NCI-H2196 (cell line): ENCODE measurements around the gene DISC1.

Experiments used
- DNase-seq: peaks from one replicate; lab custom pipeline; 2025; ENCODE audit not compliant: unreplicated experiment; lab: John Stamatoyannopoulos, UW

DISC1 gene

DNA sequence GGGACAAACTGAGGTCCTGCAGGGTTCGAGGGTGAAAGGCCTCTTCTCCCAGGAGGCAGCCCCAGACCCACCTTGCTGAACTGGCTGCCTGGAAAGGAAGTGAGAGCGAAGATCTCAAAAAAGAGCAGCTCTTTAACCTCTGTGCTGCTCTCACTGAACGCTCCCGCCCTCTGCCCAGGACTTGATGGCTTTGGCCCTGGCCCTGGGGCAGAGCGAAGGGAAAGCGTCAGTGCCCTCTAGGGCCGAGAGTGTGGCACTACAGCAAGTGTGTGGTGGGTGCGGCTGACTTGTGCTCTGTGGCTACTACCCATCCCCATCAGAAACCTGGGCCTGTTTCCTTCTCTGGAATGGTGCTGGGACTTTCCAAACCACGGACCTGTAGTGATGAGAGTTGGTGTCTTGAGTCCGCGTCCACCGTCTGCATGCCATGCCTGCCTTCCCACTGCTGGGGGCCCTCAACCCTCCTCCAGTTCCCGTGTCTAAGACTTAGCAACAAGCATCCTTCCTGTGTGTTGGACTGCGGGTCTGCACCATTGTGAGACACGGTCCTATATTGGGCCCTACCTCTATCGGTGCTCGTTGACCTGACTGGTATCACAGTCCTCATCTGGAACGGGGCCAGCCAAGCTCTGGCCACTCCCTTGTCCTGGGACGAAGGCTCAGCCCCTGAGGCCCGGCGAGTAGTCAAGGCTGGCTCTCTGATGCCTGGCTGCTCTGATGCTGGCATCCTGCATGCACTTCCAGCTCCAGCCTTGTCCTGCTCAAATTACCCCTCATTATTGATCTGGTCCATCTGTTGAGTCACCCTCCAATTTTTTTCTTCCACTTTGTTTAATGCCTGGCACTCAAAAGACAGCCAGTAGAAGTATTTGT, 180.3 kb downstream of the DISC1 start:
- peak; percentile 77 for DNase-seq

DNA sequence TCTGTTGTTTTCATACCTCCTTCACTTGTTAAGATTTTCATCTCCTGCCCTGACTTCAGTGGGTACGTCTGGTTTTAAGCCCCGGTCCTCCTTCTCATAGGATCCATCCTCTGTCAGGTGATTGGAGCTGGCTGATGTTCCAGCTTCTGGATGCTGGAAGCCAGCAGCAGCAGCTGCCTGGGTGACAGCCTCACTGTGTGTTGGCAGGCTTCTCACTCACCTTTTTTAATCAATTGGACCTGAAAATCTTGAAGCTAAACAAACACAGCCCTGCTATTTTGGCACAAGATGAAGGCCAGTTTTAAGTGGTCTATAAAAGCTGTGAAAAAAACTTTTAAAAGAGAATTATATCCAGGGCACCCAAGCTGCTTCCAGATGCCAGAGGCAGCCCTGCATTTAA, 181.0 kb downstream of the DISC1 start:
- DNase-seq: peak; percentile 64

DNA sequence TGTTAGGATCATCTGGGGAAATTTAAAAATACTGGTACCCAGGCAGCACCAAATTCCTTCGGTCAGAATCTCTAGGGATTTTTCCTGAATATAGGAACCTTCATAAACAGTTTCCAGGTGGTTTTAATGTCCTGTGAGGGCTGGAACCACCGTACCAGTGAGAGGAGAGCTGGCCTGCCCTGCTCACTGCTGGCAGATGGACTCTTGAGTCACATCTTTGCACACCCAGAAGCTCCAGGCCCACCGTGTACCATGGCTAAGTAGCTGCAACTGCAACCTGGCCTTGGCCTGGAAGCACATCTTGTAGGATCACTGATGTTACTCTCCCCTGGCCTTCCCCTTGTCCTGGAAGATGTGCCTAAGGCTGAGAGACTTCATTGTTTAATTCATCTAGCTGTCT, 181.5 kb downstream of the DISC1 start:
- DNase-seq: no peak

DNA sequence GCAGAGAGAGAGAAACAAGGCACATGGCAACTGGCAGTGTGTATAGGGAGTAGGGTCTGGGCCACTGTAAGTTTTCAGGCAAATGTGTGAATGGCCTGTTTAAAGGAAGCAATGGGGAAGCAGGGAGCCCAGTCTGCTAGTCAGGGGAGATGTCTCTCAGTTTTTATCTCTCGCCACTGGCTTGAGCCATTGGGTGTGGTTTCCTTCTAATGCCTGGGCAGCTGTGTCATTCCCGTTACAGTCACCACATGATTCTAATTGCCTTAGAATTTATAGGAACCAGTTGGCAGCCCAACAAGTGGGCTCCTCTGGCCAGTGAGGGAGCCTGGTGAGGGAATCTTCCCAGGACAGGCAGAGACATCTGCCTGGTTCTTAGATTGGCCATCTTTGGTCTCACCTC, 182.4 kb downstream of the DISC1 start:
- DNase-seq: no peak

DNA sequence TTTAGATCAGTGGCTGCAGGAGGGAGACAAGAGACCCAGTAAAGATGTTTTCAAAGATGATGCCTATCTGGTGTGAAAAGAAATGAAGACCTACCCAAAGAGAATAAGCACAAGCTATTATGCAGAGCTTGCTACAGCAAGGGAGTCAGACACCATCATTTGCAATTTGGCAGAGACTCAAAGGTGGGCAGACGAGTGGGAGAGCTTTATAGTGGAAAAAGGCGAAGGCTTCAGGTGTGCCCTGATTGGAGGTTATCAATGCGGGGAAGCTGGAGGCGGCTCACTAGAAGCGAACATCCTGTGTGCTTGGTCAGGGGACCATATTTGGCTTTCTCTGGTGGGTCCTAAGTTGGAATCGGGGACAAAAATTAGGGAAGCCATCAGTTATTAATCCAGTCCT, 183.8 kb downstream of the DISC1 start:
- DNase-seq: no peak

DNA sequence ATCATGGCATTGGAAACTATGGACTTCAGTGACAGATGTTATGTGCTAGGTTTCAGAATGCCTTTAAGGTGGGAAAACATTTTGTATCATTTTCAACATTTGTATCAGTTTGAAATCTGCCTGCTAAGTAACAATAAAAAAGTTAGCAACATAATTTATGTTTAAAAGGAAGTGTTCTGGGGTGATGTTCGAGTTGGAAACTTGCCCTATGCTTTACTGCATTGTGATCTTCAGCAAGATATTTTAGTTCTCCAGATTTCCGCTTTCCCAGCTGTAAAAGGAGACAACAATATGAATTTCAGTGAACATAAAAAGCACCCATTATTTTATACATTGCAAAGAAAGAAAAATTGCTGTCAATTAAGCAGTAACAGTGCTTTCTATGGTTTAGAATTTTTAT, 187.4 kb downstream of the DISC1 start:
- no peak for DNase-seq

DNA sequence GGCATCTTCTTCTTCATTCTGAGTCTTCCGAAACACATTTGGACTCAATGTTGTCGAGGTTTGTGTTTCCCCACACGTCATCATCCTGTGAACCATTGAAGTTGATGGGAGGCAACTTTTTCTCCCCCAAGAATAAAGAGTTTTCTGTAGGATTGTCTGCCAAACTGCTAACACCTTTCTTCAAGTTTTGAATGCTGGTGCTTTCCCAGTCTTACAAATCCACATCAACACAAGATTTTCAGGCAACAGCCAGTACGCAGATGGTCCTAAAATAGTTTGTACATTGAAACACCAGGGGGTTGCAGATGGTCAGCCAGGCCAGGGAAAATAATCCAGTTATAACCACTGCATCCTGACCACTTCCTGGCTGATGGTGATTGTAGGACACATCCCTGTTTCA, 187.9 kb downstream of the DISC1 start:
- DNase-seq: no peak

DNA sequence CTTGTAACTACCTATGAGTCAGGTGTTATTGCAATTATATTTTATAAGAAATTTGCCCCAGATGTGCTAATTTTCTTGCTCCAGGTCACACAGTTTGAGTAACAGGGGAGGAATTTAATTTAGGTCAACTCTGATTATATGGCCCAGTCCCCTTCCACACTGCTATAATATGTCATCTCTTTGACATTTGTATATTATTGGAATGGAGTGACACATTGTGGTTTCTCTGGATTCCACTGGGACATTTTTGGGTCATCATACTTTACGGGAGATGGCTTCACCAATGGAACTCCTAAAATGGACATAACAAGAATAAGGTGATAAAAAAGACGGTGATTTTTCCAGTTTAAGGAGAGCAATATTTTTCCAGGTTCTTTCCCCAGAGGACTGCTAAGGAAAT, 191.2 kb downstream of the DISC1 start:
- DNase-seq: no peak

DNA sequence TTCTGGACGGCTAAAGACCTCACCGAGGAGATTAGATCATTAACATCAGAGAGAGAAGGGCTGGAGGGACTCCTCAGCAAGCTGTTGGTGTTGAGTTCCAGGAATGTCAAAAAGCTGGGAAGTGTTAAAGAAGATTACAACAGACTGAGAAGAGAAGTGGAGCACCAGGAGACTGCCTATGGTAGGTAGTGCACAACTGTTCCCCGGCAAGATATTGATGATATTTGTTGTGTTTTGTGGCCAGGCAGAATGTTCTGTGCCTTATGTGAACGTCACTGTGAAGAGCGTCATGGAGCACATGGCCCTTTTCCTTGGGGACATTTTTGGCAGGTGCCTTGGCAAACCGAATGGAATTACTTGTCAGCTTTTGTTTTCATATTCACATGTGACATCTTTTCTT, 191.7 kb downstream of the DISC1 start:
- DNase-seq: no peak

DNA sequence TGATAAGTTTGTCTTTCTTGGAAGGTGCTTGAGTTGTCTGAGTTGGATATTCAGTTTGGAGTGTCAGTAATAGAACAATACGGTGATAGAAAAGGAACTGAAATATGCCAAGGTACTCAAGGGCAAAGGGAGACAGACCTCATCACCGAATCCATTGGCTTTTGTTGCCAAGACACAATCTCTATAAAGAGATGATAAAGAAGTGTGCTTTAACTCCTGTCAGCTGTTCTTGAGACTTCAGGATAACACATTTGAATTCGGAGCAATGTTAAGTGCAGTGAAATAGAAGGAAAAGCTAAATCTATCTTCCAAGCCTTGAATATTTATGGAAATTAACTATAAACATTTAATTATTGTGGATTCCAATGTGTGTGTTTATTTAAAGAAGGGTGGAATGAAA, 194.7 kb downstream of the DISC1 start:
- no peak for DNase-seq

DNA sequence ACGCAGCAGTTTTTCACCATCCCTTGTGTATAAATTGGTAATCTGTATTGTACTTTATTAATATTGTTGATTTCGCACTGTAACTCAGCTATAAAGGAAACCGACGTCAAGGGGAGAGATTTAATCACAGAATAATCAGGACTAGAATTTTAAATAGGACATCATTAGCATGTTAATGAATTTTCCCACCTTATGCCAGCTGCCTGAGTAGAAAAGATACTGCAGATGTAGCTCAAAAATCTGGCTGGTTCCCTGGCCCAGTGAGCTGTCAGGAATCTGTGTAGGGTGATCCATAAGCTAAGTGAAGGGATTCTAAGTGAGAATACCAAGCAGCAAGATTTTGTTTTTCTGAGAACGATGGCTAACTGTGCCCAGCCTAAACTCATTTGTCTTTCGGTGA, 195.5 kb downstream of the DISC1 start:
- no peak for DNase-seq

DNA sequence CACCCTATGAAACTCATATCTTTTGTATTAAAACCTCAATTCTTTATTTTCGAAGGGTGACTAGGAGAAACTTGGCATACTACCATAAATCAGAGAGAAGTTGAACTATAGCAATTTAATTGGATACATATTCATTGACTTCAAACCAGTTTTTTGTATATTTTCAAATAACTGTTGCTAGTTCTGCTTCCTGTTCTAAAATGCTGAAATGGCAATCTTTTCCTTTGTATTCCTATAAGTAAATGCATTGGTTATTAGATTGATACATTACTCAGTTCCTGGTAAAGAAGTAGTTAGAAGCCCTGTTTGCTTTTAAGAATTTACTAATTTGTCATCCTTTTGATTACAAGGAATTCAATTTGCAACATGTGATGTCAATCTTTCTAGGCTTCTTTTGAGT, 200.0 kb downstream of the DISC1 start:
- no peak for DNase-seq

DNA sequence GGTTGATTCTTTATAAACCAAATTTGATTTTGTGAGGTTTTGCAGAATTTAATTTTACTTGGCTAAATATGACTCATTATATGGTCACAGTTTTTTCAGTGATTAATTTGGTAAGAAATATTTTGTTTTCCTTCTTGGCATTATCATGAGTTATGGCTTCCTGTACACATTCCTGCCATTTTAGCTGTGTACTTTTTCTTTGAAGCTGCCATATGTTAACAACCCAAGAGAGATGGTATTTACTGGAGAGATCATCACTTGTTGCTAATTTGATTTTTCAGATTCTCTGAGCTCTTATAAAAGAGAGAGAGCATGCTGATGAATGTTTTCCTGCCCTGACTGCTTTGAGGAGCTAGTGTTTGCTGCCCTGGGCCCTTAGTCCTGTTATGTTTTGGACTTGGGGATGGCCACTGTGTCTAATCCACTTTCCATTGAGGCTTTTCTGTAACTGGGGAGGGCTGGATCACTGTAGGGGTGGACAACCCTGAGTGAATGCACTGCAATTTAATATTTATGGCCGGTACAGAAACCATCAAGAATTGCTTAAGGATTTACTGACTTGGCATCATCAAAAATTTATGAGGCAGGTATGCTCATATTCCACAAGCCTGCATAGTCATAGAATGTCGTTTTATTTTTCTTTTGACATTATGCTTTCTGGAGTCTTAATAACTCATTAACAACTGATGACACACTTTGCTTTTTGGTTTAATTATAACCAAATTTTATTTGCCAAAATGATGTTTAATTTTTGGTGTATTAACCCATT, 200.9 kb downstream of the DISC1 start:
- DNase-seq: no peak

DNA sequence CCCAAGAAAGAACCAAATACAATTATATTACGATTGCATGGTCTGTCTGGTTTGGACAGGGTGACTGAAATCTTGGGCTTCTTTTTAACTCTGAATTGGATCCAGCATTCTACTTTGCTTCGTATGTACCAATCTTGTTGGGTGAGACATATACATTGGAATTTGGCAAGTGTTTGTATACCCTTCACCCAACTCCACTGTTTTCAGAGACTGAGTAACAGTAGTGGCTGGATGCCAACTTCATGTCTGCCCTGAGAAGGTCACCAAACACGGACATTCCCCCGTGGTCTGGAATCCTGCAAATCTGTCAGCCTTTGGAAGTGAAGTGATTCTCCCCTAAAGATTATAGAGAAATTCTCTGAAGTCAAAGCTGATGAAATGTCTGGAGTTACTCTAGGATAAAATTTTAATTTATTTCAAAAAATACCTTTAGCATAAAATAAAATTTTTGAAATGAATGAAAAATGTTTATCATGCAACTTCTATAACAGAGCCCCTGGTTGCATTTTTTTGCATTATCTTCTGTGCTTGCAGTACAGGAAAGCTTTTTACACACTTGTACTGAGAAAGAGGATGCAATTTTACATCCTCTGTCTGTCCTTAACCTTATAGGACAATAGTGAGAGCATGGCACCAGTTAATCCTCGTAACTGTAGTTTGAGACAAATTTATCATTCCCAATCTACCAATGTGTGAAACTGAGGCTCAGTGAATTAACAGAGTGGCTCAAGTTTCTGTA, 201.8 kb downstream of the DISC1 start:
- no peak for DNase-seq

DNA sequence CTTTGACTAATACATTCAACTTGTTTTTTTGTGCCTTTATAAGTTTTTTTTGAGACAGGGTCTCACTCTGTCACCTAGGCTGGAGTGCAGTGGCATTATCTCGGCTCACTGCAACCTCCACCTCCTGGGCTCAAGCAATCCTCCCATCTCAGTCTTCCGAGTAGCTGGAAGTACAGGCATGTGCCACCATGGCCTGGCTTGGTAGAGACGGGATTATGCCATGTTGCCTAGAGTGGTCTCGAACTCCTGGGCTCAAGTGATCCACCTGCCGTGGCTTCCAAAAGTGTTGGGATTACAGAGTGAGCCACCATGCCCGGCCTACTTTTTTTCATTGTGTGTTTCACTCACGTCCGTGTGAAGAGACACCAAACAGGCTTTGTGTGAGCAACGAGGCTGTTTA, 202.7 kb downstream of the DISC1 start:
- DNase-seq: no peak

DNA sequence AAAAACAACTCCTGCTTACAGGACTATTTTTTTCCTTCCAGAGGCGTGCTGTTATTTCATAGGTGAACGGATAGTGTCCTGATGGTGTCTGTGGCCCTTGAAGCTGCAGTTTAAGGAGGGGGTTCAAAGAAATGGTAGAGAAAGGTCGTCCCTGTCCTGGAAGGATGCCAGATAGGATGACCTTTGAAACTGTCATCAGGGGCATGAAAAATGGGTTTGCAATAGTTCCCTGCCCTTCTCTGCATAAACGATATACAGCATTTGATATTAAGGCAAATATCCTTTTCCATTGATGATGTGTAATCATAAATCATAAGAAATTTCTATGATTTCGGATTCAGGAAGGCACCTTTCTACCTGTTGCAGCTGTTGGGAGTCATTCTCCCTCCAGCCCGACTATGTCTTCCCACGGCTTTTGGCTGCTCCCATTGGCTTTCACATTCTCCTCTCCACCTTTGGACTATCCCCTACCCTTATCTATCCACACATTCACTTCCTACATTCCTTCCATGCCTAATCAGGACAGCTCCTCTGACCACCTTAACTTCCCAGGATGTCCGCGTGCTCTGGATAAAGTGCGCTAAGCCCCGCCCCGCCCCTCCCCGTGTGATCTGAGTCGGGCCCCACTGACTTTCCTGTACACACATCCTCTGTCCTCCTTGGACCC, 209.8 kb downstream of the DISC1 start:
- no peak for DNase-seq

DNA sequence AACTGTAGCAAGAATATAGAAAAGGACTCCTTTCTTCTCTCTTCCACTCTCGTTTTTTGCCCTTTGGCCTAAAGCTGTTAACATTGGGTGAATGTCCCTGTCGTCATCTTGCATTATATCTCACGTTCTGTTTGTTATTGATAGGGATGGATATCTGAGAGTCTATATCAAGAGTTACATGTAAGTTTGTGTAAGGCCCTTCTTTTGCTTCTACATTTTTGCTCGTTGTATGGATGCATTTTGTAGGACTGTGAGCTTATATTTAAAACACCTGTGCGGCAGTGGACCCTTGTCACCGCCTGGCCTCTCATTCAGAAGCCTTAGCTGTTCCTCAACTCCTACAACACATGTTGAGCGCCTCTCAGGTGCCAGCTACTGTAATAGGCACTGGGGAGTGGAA, 211.9 kb downstream of the DISC1 start:
- DNase-seq: no peak

DNA sequence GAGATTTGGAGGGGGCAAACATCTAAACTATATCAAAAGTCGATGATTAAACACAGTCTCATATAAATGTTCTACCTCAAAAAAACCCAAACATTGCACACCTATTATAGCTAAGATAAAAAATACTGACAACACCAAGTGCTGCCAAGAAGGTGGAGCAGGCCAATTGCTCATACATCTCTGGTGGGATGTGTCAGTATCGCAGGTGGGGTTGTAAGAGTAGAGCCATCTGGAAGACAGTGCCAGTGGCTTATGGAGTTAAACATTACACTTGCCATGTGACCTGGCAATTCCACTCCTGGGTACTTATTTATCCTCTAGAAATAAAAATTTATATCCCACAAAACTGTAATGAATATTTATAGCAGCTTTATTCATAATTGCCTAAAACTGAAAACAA, 213.4 kb downstream of the DISC1 start:
- no peak for DNase-seq

DNA sequence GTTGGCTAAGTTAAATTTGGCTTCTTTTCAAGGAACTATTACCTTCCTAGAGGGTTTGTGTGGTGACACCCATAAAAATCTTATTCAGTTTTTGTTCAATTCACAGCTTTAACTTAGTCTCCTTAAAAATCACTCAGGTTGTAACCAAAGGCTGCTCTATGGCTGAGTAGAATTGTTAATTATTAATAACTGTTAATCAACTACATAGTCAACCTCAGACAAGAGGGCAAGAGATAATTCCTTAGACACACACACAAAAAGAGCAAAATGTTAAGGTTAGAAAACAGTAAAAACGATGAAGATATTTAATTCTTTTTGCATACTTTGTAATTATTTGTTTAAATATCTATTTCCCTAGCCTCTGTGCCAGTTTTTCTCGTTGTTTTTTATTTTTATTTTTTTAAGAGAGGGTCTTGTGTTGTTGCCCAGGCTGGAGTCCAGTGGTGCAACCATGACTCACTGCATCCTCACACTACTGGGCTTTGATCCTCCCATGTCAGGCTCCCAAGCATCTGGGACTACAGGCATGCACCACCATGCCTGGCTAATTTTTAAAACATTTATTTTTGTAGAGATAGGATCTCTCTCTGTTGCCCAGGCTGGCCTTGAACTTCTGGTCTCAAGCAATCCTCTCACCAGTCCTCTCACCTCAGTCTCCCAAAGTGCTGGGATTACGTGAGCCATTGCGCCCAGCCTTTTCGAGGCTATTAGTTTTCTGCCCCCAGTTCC, 215.2 kb downstream of the DISC1 start:
- no peak for DNase-seq

DNA sequence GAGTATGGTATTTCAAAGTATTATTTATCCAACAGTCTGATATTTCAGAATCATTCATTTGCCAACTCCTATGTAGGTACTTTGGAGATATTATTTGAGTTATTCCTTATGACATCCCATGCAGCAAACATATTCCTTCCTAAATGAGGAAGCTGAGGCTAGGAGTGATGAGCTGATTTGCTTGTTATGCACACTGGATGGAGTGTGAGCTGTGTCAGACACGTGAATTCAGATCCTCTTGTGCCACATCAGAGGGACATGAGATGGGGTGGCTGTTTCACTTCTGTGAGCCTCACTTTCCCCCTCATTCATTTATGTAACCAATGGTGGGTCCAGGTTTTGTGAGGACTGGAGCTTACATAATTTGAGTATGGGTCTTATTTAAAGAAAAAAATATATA, 215.9 kb downstream of the DISC1 start:
- no peak for DNase-seq
